Ovary (tissue), 3 donors: ENCODE results near the gene GPR180.

Source experiments
- CTCF ChIP-seq, 3 donors: fragments of 450-650 bp in 2 of 3; fragments of 200-600 bp in 1 of 3; IDR thresholded peaks; one replicate each; pipeline versions ENCODE4 v1.5.1 to v1.8.0; 2016 to 2022; ENCODE audit warnings: antibody characterized with exemption in 3 of 3, mild to moderate bottlenecking in 1 of 3
- POLR2A ChIP-seq: fragments of 450-650 bp; IDR thresholded peaks from one replicate; pipeline ENCODE4 v1.6.1; 2017; ENCODE audit warnings: antibody characterized with exemption, mild to moderate bottlenecking, moderate library complexity
- donor health status: DM: no; HTN: no; CAD: no.

GRCh38 chr13:94682229-94682628 is 80.6 kb downstream of the GPR180 start:
- TF ChIP-seq CTCF (IDR thresholded peaks at IDR 0.05) (no peak), POLR2A (no peak)
